ENCODE data around the gene DGKG. TPM values are rescaled to one million over a fixed set of nuclear protein-coding genes. Genes with fewer than 3 reads are reported as not detected.

DGKG gene
- total RNA-seq, 2 experiments from 2014 or later: not detected

DNA sequence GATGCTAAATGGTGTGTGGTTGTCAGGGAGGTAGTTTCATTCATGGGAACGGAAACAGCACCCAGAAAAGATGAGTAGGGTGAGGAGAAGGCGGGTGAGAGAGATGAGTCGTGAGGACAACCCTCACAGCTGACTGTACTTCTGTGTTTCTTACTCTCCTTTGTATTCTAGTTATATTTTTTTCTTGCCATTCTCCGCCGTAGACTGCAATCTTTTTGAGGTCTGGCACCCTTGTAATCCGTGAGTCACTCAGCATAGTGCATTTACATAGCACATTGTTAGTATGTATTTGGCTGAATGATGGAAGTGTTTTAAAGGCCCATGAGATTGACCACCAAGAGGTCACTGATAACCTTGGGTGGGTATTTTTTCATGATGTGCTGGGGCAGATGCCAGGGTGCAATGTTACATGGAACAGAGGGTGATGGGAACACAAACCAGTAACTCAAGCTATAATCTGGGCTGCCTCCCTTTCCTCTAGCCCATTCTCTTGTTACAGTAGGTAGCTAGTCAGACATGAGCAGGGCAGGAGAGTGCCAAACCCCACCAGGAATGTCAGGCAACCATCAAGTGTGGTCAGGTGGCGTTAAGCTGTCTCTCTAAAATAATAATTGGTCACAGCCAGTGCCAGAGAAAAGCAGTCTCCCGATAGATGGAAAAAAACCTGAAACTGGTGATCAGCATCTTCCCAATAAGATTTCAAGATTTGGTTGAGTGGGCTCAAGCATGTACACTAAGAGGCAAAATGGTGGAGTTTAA is 18.8 kb upstream of the DGKG start:
- Mint-ChIP-seq H3K4me3 (no peak overlapping the region), H3K27me3 (peaks cover 8% of the 10 kb centered on the region), H3K4me1 (ENCODE audit: low read depth) (no peaks in the 10 kb centered on the region), H3K27ac (no peak overlapping the region), H3K9me3 (peaks cover 5% of the 10 kb centered on the region), H3K36me3 (ENCODE audit: low read depth) (no peaks in the 10 kb centered on the region)
- Histone ChIP-seq H3K4me3 (ENCODE audit: low read length) (no peak overlapping the region), H3K27me3 (ENCODE audit: control insufficient read depth in 1 of 2, insufficient read depth in 2 of 2, low read length in 2 of 2) (peaks cover 0 to 7% of the 10 kb centered on the region in 2 experiments), H3K4me1 (ENCODE audit: insufficient read depth, low read length) (no peaks in the 10 kb centered on the region), H3K9me3 (ENCODE audit: control insufficient read depth in 1 of 2, insufficient read depth in 1 of 2, low read length in 2 of 2) (no peaks in the 10 kb centered on the region), H3K36me3 (ENCODE audit: insufficient read depth, low read length) (no peaks in the 10 kb centered on the region), H3K27ac (ENCODE audit: low read depth in 1 of 2, low read length in 2 of 2) (no peak overlapping the region)
- intact Hi-C loops (cut with DNase I, micrococcal nuclease): no loop called here
- ATAC-seq (ENCODE audit: poor library complexity) (no peak), DNase-seq (no peak)
- TF ChIP-seq, protein P1, sequence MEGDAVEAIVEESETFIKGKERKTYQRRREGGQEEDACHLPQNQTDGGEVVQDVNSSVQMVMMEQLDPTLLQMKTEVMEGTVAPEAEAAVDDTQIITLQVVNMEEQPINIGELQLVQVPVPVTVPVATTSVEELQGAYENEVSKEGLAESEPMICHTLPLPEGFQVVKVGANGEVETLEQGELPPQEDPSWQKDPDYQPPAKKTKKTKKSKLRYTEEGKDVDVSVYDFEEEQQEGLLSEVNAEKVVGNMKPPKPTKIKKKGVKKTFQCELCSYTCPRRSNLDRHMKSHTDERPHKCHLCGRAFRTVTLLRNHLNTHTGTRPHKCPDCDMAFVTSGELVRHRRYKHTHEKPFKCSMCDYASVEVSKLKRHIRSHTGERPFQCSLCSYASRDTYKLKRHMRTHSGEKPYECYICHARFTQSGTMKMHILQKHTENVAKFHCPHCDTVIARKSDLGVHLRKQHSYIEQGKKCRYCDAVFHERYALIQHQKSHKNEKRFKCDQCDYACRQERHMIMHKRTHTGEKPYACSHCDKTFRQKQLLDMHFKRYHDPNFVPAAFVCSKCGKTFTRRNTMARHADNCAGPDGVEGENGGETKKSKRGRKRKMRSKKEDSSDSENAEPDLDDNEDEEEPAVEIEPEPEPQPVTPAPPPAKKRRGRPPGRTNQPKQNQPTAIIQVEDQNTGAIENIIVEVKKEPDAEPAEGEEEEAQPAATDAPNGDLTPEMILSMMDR (IDR thresholded peaks at IDR 0.05): no peak
- ChIA-PET CTCF (no interaction called here), POLR2A (no interaction called here)

DNA sequence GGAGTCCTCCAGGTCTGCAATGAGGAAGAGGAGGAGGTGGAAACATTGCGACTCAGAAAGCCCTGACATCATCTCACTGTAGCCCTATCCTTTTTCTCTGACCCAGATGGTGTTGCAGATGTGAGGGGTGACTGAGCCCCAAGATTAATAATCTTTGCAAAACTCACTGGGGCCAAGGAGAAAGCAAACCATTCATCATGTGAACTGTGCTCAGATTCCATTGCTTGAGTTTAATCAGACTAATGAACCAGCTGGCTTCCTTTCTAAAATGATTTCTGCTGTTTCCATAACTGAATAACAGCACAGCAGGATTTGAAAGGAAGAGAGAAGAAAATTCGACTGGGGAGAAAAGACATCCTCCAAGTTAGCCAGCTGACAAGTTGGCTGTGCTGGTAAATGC is 13.4 kb upstream of the DGKG start:
- intact Hi-C loops (cut with DNase I, micrococcal nuclease): no loop called here
- H3K36me3 ChIP-seq (ENCODE audit: insufficient read depth, low read length): no peaks in the 10 kb centered on the region
- Mint-ChIP-seq H3K9me3 (peaks cover 5% of the 10 kb centered on the region), H3K27me3 (peaks cover 23% of the 10 kb centered on the region), H3K4me1 (ENCODE audit: low read depth) (no peaks in the 10 kb centered on the region), H3K36me3 (ENCODE audit: low read depth) (no peaks in the 10 kb centered on the region), H3K4me3 (no peak overlapping the region), H3K27ac (no peak overlapping the region)
- TF ChIP-seq, protein P1 (IDR thresholded peaks at IDR 0.05): no peak
- peaks cover 3 to 9% of the 10 kb centered on the region in 2 experiments for H3K27me3 ChIP-seq (ENCODE audit: control insufficient read depth in 1 of 2, insufficient read depth in 2 of 2, low read length in 2 of 2)
- DNase-seq (no peak), ATAC-seq (ENCODE audit: poor library complexity) (no peak)
- H3K9me3 ChIP-seq (ENCODE audit: control insufficient read depth in 1 of 2, insufficient read depth in 1 of 2, low read length in 2 of 2): no peaks in the 10 kb centered on the region
- ChIA-PET POLR2A (no interaction called here), CTCF (no interaction called here)
- no peak overlapping the region for H3K4me3 ChIP-seq (ENCODE audit: low read length)
- no peaks in the 10 kb centered on the region for H3K4me1 ChIP-seq (ENCODE audit: insufficient read depth, low read length)
- H3K27ac ChIP-seq (ENCODE audit: low read depth in 1 of 2, low read length in 2 of 2): no peak overlapping the region

DNA sequence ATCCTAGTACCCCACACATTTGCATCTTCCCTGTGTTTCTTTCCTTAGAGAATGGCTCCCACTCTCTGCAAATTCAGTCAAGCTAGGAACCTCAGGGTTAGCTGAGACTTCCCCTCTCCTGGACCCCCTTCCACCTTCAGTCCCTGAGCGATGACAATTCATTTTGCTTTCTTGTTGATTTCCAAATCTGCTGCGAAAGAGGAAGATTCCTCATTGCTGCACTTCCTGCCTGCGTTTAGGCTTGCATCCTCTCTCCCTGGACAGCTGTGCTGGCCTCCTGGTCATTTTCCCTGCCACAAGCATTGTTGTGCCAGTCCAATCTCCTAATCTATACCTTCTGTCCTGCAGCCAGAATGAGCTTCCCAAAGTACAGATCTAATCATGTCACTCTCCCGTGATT is 12.3 kb upstream of the DGKG start:
- Histone ChIP-seq H3K27me3 (ENCODE audit: control insufficient read depth in 1 of 2, insufficient read depth in 2 of 2, low read length in 2 of 2) (peaks cover 3 to 9% of the 10 kb centered on the region in 2 experiments), H3K4me3 (ENCODE audit: low read length) (no peak overlapping the region), H3K27ac (ENCODE audit: low read depth in 1 of 2, low read length in 2 of 2) (no peak overlapping the region), H3K36me3 (ENCODE audit: insufficient read depth, low read length) (no peaks in the 10 kb centered on the region), H3K4me1 (ENCODE audit: insufficient read depth, low read length) (no peaks in the 10 kb centered on the region), H3K9me3 (ENCODE audit: control insufficient read depth in 1 of 2, insufficient read depth in 1 of 2, low read length in 2 of 2) (no peaks in the 10 kb centered on the region)
- POLR2A ChIA-PET: no interaction called here
- Mint-ChIP-seq H3K9me3 (peaks cover 5% of the 10 kb centered on the region), H3K27me3 (peaks cover 23% of the 10 kb centered on the region), H3K27ac (no peak overlapping the region), H3K36me3 (ENCODE audit: low read depth) (no peaks in the 10 kb centered on the region), H3K4me1 (ENCODE audit: low read depth) (no peaks in the 10 kb centered on the region), H3K4me3 (no peak overlapping the region)
- TF ChIP-seq, protein P1 (IDR thresholded peaks at IDR 0.05): no peak
- DNase-seq (peak in 1 of 14 experiments; percentile 11), ATAC-seq (ENCODE audit: poor library complexity) (no peak)
- CTCF ChIA-PET: no interaction called here
- intact Hi-C loops (cut with DNase I, micrococcal nuclease): no loop called here
